GM23248 (cell line): ENCODE measurements around the gene FARP1. TPM values are rescaled to one million over a fixed set of nuclear protein-coding genes. Genes with fewer than 3 reads are reported as not detected.

ENCODE experiments used
- DNase-seq: peaks from one replicate; pipeline ENCODE4 v3.0.0-alpha.2; 2015
- H2AFZ ChIP-seq: fragments of 200-600 bp; sonication (generic); 2 replicates; pipeline ENCODE4 v1.6.1; 2016; ENCODE audit warnings: antibody characterized with exemption
- H3F3A ChIP-seq: fragments of 200-600 bp; sonication (generic); 2 replicates; pipeline ENCODE4 v1.6.1; 2016; ENCODE audit warnings: mild to moderate bottlenecking, antibody characterized with exemption, mixed run types; ENCODE audit not compliant: insufficient read depth
- H3K27ac ChIP-seq: fragments of 200-600 bp; sonication (generic); 2 replicates; pipeline ENCODE4 v1.5.1; 2016; ENCODE audit warnings: mild to moderate bottlenecking
- H3K27me3 ChIP-seq: fragments of 200-600 bp; sonication (generic); replicated peaks from 2 replicates; pipeline ENCODE4 v1.6.1; 2016; ENCODE audit warnings: mild to moderate bottlenecking; ENCODE audit not compliant: insufficient read depth
- H3K36me3 ChIP-seq: fragments of 200-600 bp; sonication (generic); 2 replicates; pipeline ENCODE4 v1.6.1; 2016; ENCODE audit warnings: low read depth, mild to moderate bottlenecking
- H3K4me1 ChIP-seq: fragments of 200-600 bp; sonication (generic); 2 replicates; pipeline ENCODE4 v1.6.1; 2016; ENCODE audit warnings: mild to moderate bottlenecking; ENCODE audit not compliant: insufficient read depth
- H3K4me2 ChIP-seq: fragments of 200-600 bp; sonication (generic); one replicate; pipeline ENCODE4 v1.6.1; 2016; ENCODE audit warnings: mild to moderate bottlenecking; ENCODE audit not compliant: unreplicated experiment
- H3K4me3 ChIP-seq: fragments of 200-600 bp; sonication (generic); 2 replicates; pipeline ENCODE4 v1.5.1; 2016; ENCODE audit warnings: mild to moderate bottlenecking
- H3K79me2 ChIP-seq: fragments of 200-600 bp; sonication (generic); 2 replicates; pipeline ENCODE4 v1.6.1; 2016; ENCODE audit warnings: mild to moderate bottlenecking; ENCODE audit not compliant: insufficient read depth
- H3K9ac ChIP-seq: fragments of 200-600 bp; sonication (generic); 2 replicates; pipeline ENCODE4 v1.6.1; 2016; ENCODE audit warnings: mild to moderate bottlenecking
- H3K9me2 ChIP-seq: fragments of 200-600 bp; sonication (generic); 2 replicates; pipeline ENCODE4 v1.6.1; 2016; ENCODE audit warnings: mixed run types, mild to moderate bottlenecking, moderate library complexity; ENCODE audit not compliant: insufficient read depth
- H3K9me3 ChIP-seq: fragments of 200-600 bp; sonication (generic); one replicate; pipeline ENCODE4 v1.6.1; 2017; ENCODE audit warnings: low read depth
- H4K20me1 ChIP-seq: fragments of 200-600 bp; sonication (generic); 2 replicates; pipeline ENCODE4 v1.6.0; 2016; ENCODE audit not compliant: insufficient read depth
- EZH2 ChIP-seq: fragments of 200-600 bp; sonication (generic); IDR thresholded peaks from 2 replicates; pipeline ENCODE4 v1.6.1; 2018; ENCODE audit warnings: antibody characterized with exemption, mild to moderate bottlenecking; ENCODE audit not compliant: insufficient read depth, poor library complexity, severe bottlenecking
- EZH2phosphoT487 ChIP-seq: fragments of 200-600 bp; sonication (generic); IDR thresholded peaks from 2 replicates; pipeline ENCODE4 v1.6.1; 2018; ENCODE audit warnings: antibody characterized with exemption, moderate library complexity, mild to moderate bottlenecking, low read depth; ENCODE audit not compliant: insufficient read depth
- WGBS, 2 experiments: methylation state at CpG; one replicate each; pipeline ENCODE4 v1.1.6; 2015 to 2017; ENCODE audit warnings: low lambda C conversion rate in 2 of 2, low coverage in 1 of 2; ENCODE audit errors: missing lambda C conversion rate in 2 of 2; 5-methylcytosine and 5-hydroxymethylcytosine counted together
- in situ Hi-C: fragments of 300-500 bp; cut with MboI; formaldehyde crosslinking; loops from 2 replicates; pipeline ENCODE4 v1.15.0; 2020
- polyA plus RNA-seq: library from polyadenylated mRNA; unstranded; fragments of >200 nt; fragmentation: Nextera tagmentation; extraction: Ambion mirVana; gene quantifications from 2 replicates; pipeline ENCODE4 v1.2.1, GENCODE V29; 2016
- total RNA-seq: library from RNA; depleted of rRNA; stranded (reverse); fragments of >200 nt; shearing (Covaris generic); gene quantifications from 2 replicates; pipeline ENCODE4 v1.2.3, GENCODE V29; 2014

The FARP1 gene
- total and polyA plus RNA-seq, 2 experiments from 2014 or later: 53.7 to 56.6 TPM

DNA sequence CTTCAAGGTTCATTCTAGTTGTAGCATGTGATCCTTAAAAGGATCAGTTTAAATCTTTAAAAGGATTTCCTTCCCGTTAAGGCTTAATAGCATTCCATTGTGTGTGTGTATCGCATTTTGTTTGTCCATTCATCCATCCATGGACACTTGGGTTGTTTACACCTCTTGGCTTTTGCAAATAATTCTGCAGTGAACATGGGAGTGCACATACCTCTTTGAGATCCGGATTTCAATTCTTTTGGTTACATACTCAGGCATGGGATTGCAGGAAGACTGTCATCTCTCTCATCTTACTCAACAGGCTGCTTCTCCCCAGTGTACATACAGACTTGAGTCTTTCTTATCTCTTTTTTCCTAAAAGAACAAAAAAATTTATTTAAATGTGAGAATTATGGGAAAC lies 32.9 kb downstream of the FARP1 start:
- Histone ChIP-seq H3K9ac (no peak overlapping the region), H3K4me1 (peaks cover 49% of the 10 kb centered on the region), H3K79me2 (peaks cover 80% of the 10 kb centered on the region), H3K4me2 (no peak overlapping the region), H4K20me1 (no peaks in the 10 kb centered on the region), H3K27ac (peak overlapping the region; percentile 4; the same call in 1 of the 2 replicates), H3K4me3 (no peak overlapping the region), H3K9me3 (no peaks in the 10 kb centered on the region), H3F3A (peaks cover 49% of the 10 kb centered on the region), H3K9me2 (no peaks in the 10 kb centered on the region), H2AFZ (no peak overlapping the region), H3K36me3 (no peaks in the 10 kb centered on the region), H3K27me3 (no peaks in the 10 kb centered on the region)
- 82 to 85% methylated on average over 3 of the region's 3 CpGs for WGBS, 2 experiments
- in situ Hi-C loops: no loop called here
- peak; percentile 19 for DNase-seq
- TF ChIP-seq EZH2phosphoT487: no peak
- no peak for TF ChIP-seq EZH2

DNA sequence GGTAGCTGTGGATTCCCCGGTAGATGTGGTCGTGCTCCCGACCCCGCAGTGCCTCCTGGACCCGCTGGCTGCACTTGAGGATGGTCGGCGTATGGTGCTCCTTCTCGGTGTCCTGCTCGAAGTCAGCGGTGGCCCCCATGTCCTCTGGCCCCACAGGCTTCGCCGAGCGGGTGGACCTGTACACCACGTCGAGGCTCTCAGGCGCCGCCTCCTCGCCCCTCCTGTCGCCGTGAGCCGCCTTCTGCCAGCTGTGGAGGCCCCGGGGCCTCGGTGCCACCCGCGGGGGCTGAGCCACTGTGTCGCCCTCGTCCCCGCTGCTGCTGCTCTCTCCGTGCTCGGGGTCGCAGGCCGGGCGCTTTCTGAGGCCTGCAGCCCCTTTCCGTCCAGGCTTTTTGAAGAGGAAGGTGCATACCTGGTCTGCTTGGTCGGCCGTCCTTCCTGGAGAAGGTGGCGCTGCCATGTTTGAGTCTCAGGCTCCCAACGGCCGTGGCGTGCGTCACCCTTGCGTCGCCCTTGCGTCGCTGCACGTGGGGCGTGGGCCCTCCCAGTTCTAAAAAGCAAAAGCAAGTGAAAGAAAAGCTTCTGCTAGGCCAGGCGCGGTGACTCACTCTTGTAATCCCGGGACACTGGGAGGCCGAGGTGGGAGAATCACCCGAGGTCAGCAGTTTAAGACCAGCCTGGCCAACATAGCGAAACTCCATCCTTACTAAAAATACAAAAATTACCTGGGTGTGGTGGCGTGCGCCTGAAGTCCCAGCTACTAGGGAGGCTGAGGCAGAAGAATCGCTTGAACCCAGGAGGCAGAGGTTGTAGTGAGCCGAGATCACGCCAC lies 34.1 kb downstream of the FARP1 start, which contains the start of gene RNF113B:
Gene RNF113B (minus strand): TSS at position 493 of the 832 bp plus-strand sequence. CDS start 33 bp downstream, at position 460.
- TF ChIP-seq EZH2: no peak
- no peak for TF ChIP-seq EZH2phosphoT487
- H3K27me3 ChIP-seq: no peaks in the 10 kb centered on the region
- no peaks in the 10 kb centered on the region for H3K9me2 ChIP-seq
- 93 to 95% methylated on average over 44 to 58 of the region's 58 CpGs for WGBS, 2 experiments
- peaks cover 37% of the 10 kb centered on the region for H3F3A ChIP-seq
- DNase-seq: no peak
- H3K4me1 ChIP-seq: peaks cover 38% of the 10 kb centered on the region
- H4K20me1 ChIP-seq: no peaks in the 10 kb centered on the region
- H3K79me2 ChIP-seq: peaks cover 81% of the 10 kb centered on the region
- no peaks in the 10 kb centered on the region for H3K36me3 ChIP-seq
- H3K4me3 ChIP-seq: no peak within 1 kb of the TSS
- no peak within 1 kb of the TSS for H3K9ac ChIP-seq
- no peaks in the 10 kb centered on the region for H3K9me3 ChIP-seq
- in situ Hi-C loops: no loop called here
- no peak within 1 kb of the TSS for H2AFZ ChIP-seq
- no peak within 1 kb of the TSS for H3K4me2 ChIP-seq
- H3K27ac ChIP-seq: no peak within 1 kb of the TSS

DNA sequence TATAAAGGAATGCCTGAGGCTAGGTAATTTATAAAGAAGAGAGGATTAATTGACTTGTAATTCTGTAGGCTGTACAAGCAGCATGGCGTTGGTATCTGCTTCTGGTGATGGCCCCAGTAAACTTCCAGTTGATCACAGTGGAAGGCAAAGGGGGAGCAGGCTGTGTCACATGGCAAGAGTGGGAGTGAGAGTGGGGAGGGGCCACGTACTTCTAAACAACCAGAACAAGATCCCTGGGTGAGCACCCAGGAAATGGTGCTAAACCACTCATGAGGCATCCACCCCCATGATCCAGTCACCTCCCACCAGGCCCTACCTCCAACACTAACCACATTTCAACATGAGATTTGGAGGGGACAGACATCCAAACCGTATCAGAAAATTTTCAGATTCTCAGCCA lies 37.2 kb downstream of the FARP1 start:
- H3K27ac ChIP-seq: no peak overlapping the region
- TF ChIP-seq EZH2 (no peak), EZH2phosphoT487 (no peak)
- no peaks in the 10 kb centered on the region for H3K9me3 ChIP-seq
- H3F3A ChIP-seq: peaks cover 9% of the 10 kb centered on the region
- H3K27me3 ChIP-seq: no peaks in the 10 kb centered on the region
- no peak overlapping the region for H2AFZ ChIP-seq
- no peak for DNase-seq
- H3K4me3 ChIP-seq: no peak overlapping the region
- H3K9me2 ChIP-seq: no peaks in the 10 kb centered on the region
- peaks cover 8% of the 10 kb centered on the region for H3K4me1 ChIP-seq
- 0 out of 2 replicates have a peak, but pooled peaks cover 7% of the 10 kb centered on the region for H4K20me1 ChIP-seq
- 71 to 72% methylated on average over 3 of the region's 3 CpGs for WGBS, 2 experiments
- H3K36me3 ChIP-seq: no peaks in the 10 kb centered on the region
- peaks cover 100% of the 10 kb centered on the region for H3K79me2 ChIP-seq
- H3K4me2 ChIP-seq: no peak overlapping the region
- no peak overlapping the region for H3K9ac ChIP-seq
- in situ Hi-C loops: no loop called here

DNA sequence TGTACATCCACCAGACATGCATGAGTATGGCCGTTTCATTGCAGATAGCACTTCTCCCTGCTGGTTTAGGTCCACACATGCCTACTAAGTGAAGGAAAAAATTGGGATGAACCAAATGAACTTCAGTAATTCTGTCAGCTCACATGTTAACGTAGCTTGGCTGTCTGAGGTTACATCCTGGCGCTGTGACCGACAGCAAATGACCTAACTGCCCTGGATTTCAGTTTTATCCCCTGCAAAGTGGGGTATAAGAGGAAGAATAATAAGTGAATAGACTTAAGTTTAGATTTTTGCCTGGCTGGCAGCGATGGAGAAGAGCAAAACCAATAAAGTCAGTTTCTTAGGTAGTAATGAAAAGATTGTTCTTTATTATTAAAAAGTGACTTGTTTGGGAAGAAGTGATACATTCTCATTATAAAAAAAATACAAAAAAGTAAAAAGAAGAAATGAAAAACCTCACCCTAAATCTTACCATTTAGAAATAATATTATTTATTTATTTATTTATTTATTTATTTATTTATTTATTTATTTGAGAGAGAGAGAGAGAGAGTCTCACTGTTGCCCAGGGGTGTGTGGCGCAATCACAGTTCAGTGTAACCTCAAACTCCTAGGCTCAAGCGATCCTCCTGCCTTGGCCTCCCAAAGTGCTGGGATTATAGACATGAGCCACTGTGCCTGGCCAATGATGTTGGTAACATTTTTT lies 38.4 kb downstream of the FARP1 start:
- in situ Hi-C loops: no loop called here
- Histone ChIP-seq H3F3A (no peaks in the 10 kb centered on the region), H4K20me1 (0 out of 2 replicates have a peak, but pooled peaks cover 7% of the 10 kb centered on the region), H3K9ac (no peak overlapping the region), H3K9me2 (no peaks in the 10 kb centered on the region), H3K27ac (no peak overlapping the region), H3K79me2 (peaks cover 100% of the 10 kb centered on the region), H3K36me3 (no peaks in the 10 kb centered on the region), H3K4me1 (no peaks in the 10 kb centered on the region), H2AFZ (no peak overlapping the region), H3K27me3 (no peaks in the 10 kb centered on the region), H3K4me2 (no peak overlapping the region), H3K9me3 (no peaks in the 10 kb centered on the region), H3K4me3 (no peak overlapping the region)
- WGBS, 2 experiments: 87 to 95% methylated on average over 7 of the region's 7 CpGs
- no peak for DNase-seq
- no peak for TF ChIP-seq EZH2phosphoT487
- no peak for TF ChIP-seq EZH2
